ENCODE results near the gene IRX2. TPM values are rescaled to one million over a fixed set of nuclear protein-coding genes. Genes with fewer than 3 reads are reported as not detected.

The IRX2 gene
- total and polyA plus RNA-seq, 8 donors = 32.4 to 72.0 (median 63.3) TPM

DNA sequence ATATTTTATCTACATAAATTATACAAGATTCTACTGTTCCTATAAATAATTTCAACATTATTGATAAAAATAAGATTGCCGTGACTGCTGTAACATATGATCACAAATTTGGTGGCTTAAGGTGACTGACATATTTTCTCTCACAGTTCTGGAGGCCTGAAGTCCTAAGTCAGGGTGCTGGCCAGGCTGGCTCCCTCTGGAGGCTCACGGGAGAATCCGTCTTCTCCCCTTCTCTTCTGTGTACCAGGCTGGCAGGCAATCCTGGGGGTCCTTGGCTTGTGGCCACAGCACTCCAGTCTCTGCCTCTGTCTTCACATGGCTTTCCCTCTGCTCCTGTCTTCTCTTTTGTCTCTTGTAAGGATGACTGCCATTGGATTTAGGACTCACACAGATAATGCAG, 31.7 kb upstream of the IRX2 start:
- intact Hi-C loops (cut with DNase I) = no loop called here
- Histone ChIP-seq H3K27ac (no peak overlapping the region), H3K36me3 (no peaks in the 10 kb centered on the region), H3K27me3 (no peaks in the 10 kb centered on the region), H3K4me1 (no peaks in the 10 kb centered on the region), H3K9me3 (peaks cover 0 to 4% of the 10 kb centered on the region in 2 donors), H3K4me3 (no peak overlapping the region)
- no peak for TF ChIP-seq CTCF (IDR thresholded peaks at IDR 0.05)
- no peak for ATAC-seq
- no peak for DNase-seq

DNA sequence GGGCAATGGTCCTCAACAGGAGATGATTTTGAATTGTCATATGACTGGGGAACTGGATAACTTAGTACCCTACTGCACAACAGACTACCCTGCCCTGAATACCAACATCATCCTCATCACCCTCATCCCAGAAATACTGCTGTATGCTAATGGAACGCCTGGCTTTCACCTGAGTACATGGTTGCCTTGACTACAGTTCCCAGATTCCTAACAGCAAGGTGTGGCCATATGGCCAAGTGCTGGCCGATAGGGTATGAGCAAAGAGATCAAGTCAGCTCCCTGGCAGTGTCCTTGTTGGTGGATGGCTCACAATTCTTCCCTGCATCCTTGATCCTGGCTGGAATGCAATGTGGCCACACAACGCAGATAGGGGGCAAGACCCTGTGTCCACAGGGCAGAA, 31.2 kb upstream of the IRX2 start:
- DNase-seq = no peak
- Histone ChIP-seq H3K9me3 (peaks cover 0 to 4% of the 10 kb centered on the region in 2 donors), H3K27me3 (no peaks in the 10 kb centered on the region), H3K4me3 (no peak overlapping the region), H3K4me1 (no peaks in the 10 kb centered on the region), H3K36me3 (no peaks in the 10 kb centered on the region), H3K27ac (no peak overlapping the region)
- no peak for TF ChIP-seq CTCF (IDR thresholded peaks at IDR 0.05)
- ATAC-seq = peak; percentile 16
- intact Hi-C loops (cut with DNase I) = no loop called here

- Histone ChIP-seq H3K9me3 (peaks cover 0 to 2% of the 10 kb centered on the region in 2 donors), H3K36me3 (no peaks in the 10 kb centered on the region), H3K27ac (peak overlapping the region in 1 of 2 donors; percentile 73), H3K4me3 (no peak overlapping the region), H3K27me3 (no peaks in the 10 kb centered on the region), H3K4me1 (no peaks in the 10 kb centered on the region)
- DNase-seq = peak; percentile 41 to 90 (median 85)
- no peak for TF ChIP-seq CTCF (IDR thresholded peaks at IDR 0.05)
- peak; percentile 96 for ATAC-seq
- intact Hi-C loops (cut with DNase I) = no loop called here
Observed at GRCh38 chr5:2780421-2781171, 29.1 kb upstream of the IRX2 start.

DNA sequence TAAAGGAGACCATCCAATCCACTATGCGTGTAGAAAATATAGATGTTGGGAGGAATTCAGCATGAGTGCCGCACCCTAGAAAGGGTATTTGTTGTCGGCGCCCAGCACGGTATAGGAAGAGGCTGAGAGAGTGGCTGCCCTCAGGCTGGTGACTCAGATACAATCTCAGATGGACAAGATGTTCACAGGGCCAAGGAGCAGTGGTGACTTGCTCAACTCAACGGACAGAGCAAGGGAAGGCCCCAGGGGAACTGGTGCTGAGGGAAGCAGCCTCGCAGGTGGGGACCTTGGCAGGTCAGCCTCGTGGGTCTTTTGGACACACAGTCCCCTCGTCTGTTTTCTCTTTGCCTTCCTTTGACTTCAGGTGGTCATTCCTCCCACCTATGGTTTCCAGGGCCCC, 28.0 kb upstream of the IRX2 start:
- intact Hi-C loops (cut with DNase I) = no loop called here
- TF ChIP-seq CTCF (IDR thresholded peaks at IDR 0.05) = no peak

GRCh38 chr5:2776337-2777302, 25.1 kb upstream of the IRX2 start:
- no peaks in the 10 kb centered on the region for H3K4me1 ChIP-seq
- no peaks in the 10 kb centered on the region for H3K9me3 ChIP-seq
- no peaks in the 10 kb centered on the region for H3K27me3 ChIP-seq
- no peak for TF ChIP-seq CTCF (IDR thresholded peaks at IDR 0.05)
- DNase-seq = no peak
- no peak overlapping the region for H3K27ac ChIP-seq
- no peak overlapping the region for H3K4me3 ChIP-seq
- no peak for ATAC-seq
- no peaks in the 10 kb centered on the region for H3K36me3 ChIP-seq
- intact Hi-C loops (cut with DNase I) = no loop called here

More for the DNA sequence above, 28.0 kb upstream of the IRX2 start:
- Histone ChIP-seq H3K9me3 (no peaks in the 10 kb centered on the region), H3K4me3 (no peak overlapping the region), H3K4me1 (no peaks in the 10 kb centered on the region), H3K27me3 (no peaks in the 10 kb centered on the region), H3K27ac (no peak overlapping the region), H3K36me3 (no peaks in the 10 kb centered on the region)
- no peak for ATAC-seq
- no peak for DNase-seq
